ENCODE data around the gene SYNDIG1.

Gene SYNDIG1

DNA sequence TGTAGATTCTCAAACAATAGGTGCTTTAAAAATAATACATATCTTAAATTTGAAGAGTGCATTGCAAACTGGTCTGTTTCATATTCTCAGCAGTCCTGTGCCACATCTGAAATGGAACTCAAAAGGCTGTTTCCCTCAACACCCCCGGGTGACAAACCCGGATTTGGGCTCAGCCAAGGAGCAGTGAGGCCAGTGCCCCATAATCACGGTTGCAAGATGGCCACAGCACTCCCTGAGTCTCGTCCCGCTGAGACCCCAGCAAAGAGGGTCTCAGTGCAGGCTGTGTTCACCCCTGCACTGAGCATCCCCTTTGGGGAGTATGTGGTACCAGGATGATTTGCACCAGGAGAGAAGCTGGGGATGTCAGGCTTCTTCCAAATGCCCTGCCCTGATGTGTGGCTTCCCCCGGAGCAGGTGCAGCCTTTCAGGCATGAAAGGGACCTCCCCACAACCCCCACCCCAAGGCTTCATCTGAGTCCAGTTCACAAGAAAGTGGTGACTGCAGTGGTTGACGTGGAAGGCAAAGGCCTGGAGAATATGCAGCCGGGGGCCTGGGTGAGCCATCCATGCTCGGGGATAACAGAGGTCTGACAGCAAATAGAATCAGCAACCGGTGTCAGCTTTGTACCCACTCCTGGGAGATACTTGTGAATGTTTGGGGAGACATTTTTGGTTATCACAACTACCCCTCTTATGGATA lies 202.9 kb downstream of the SYNDIG1 start:
- TF ChIP-seq CTCF (IDR thresholded peaks at IDR 0.05; ENCODE audit: low read depth, low read length, missing control alignments) = no peak
- H3K4me3 ChIP-seq (ENCODE audit: low read depth, low read length) = no peak overlapping the region
- DNase-seq (ENCODE audit: low read depth) = no peak

DNA sequence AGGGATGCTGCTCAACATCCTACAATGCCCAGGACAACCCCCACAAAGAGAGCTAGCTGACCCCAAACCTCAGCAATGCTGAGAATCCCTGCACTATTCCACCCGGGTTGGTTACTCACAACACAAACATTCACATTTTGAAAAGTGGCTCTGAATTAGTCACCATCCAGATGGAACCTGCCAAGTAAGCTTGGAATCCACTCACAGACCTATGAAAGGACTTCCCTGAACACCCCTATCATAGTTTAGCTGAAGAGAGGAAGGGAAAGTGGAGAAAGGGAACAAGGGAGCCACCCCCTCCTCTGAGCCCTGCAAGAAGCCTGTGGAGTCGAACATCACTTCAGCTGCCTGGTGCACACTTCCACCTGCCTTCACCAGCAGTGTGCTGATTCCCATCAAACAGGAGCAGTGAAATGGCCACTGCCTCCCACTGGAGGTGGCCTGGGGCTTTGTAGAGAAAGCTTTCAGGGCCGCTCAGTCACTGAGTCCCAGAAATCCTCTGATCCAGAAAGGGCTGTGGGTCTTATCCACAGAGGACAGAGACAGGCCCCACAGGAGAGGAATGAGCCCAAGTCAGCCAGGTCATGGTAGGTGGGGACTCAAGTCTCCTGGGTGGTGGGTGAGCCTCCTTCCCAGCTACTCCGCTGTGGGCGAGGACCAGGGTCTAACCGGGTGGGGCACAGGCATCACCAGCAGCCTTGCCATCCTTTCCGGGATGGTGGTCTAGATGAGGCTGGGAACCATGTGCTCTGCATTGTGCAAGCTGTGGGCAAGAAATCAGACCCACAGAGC lies 203.7 kb downstream of the SYNDIG1 start:
- no peak for DNase-seq (ENCODE audit: low read depth)
- no peak overlapping the region for H3K4me3 ChIP-seq (ENCODE audit: low read depth, low read length)
- no peak for TF ChIP-seq CTCF (IDR thresholded peaks at IDR 0.05; ENCODE audit: low read depth, low read length, missing control alignments)

DNA sequence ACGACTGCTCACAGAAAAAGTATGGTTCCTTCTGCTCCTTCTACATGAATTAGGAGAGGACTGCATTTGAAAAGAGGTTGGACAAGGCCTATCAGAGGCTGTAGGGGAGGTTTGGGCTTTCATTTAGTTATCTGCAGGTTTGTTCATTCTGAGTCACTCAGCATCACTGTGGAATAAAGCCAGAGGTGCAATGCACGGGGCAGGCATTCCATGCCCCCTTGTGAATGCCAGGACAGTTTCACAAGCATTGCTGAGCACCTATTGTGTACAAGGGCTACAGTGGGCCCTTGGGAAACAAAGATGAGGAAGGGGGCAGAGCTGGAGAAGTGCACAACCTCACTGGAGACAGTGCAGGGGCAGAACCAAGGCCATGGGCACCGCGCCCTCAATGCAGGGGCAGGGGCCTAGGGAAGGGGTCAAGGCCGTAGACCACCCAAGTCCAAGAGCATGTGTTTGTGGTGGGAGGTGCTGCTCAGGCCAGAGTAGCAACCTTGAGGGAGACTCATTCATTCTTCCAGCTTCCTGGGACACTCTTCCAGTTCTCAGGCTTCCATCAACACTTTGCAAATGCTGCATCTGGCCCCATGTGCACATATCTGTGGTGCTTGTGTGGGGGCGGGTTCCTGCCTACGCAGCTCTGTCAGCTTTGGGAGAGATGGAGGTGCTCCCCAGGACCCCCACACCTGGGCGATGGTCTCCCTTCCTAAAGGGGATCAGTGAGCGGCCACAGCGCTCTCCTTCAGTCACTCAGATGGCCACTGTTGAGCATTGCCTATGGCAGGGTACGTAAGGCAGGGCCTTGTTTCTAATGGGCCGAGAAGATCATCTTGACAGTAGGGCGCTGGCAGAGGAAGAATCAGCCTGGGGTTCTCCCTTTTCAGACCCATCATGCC lies 204.5 kb downstream of the SYNDIG1 start:
- TF ChIP-seq CTCF (IDR thresholded peaks at IDR 0.05; ENCODE audit: low read depth, low read length, missing control alignments) = no peak
- H3K4me3 ChIP-seq (ENCODE audit: low read depth, low read length) = no peak overlapping the region
- DNase-seq (ENCODE audit: low read depth) = no peak

DNA sequence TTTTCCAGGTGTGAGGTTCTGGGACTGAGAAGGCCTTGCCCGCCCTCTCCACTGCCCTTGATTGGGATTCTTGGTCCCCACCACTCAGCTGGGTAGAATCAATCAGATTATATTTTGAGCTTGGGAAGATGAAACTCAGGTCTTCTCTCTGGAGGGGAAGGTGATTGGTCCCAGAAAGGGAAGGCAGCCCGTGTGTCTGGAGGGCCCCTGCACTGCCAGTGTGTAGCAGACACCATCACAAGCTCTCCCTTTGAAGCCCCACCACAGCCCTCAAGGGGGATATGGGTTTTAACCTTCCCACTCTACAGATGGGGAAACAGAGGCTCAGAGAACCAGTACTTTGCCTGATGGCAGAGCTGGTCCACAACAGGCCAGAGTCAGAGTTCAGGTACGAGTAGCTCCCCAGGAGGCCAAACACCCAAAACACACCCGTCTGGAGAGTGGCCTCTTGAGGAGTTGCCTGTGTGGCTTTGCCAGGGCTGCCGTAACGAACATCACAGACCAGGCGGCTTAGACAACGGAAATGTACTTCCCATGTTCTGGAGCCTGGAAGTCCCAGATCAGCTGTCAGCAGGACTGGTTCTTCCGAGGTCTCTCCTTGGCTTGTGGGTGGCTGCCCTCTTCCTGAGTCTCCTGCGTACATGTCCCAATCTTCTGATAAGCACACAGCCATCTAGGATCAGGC lies 205.6 kb downstream of the SYNDIG1 start:
- TF ChIP-seq CTCF (IDR thresholded peaks at IDR 0.05; ENCODE audit: low read depth, low read length, missing control alignments) = no peak
- H3K4me3 ChIP-seq (ENCODE audit: low read depth, low read length) = no peak overlapping the region
- DNase-seq (ENCODE audit: low read depth) = no peak

GRCh38 chr20:24675651-24676352 lies 206.4 kb downstream of the SYNDIG1 start:
- no peak for TF ChIP-seq CTCF (IDR thresholded peaks at IDR 0.05; ENCODE audit: low read depth, low read length, missing control alignments)
- no peak for DNase-seq (ENCODE audit: low read depth)
- H3K4me3 ChIP-seq (ENCODE audit: low read depth, low read length) = no peak overlapping the region
